Smooth muscle cell of trachea (primary cell): ENCODE measurements around the gene OR2T8. TPM values are rescaled to one million over a fixed set of nuclear protein-coding genes. Genes with fewer than 3 reads are reported as not detected.

Experiments
- total RNA-seq: library from RNA; depleted of rRNA; stranded (reverse); fragments of >200 nt; gene quantifications from 2 replicates; pipeline ENCODE4 v1.2.1, GENCODE V29; 2014

The OR2T8 gene, protein sequence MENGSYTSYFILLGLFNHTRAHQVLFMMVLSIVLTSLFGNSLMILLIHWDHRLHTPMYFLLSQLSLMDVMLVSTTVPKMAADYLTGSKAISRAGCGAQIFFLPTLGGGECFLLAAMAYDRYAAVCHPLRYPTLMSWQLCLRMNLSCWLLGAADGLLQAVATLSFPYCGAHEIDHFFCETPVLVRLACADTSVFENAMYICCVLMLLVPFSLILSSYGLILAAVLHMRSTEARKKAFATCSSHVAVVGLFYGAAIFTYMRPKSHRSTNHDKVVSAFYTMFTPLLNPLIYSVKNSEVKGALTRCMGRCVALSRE
- total RNA-seq, result not detected in 2 replicates

GRCh38 chr1:247919952-247920351, at the start of gene OR2T8:
Gene OR2T8 (plus strand): TSS chr1:247920252. CDS start chr1:247921018, 766 bp downstream.

DNA sequence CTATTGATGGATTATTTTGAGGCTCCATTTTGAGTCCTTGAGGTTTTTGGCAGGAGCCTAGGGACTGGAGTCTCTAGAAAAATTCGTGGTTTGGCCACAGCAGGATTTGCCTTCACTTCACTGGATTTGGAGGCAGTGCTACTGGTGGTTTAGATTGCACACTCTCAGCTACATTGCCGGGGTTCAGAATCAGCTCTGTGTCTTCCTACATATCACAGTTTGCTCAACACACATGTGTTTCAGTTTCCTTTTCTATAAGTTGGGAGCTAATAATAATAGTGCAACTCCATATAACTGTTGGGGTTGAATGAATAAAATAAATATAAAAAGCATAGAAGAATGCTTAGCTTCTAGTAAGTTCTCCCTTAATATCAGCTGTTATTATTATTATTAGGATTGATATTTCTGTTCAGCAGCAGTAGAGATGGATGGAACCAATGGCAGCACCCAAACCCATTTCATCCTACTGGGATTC, 24.9 kb upstream of the OR2T8 start, which contains the start of gene OR2W3:
Gene OR2W3, plus strand, starts transcription at position 425 of the 475 bp plus-strand sequence. Its CDS starts 0 bp downstream, at position 425.

DNA sequence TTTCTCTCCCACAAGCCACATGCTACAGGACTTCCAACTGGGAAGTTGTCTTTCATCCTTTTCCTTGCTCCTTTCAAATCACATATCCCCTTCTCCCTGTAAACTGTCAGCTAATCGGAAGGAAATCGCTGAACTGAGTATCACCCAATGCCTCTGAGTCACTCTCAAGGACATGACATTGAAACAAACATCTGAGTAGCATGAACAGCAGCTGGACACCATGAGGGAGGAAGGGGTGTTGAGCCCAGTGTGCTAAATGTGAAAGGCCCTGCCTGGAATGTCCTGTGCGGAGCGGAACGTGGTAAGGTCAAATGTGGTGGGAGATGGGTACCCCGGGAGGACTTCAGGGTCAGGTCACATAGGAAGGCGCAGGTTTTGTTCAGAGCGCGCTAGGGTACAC, 4.8 kb downstream of the OR2T8 start, which contains the start of gene OR2AJ1:
Gene OR2AJ1, plus strand, starts transcription at position 22 of the 400 bp plus-strand sequence. CDS start 8,880 bp downstream, outside the sequence.

DNA sequence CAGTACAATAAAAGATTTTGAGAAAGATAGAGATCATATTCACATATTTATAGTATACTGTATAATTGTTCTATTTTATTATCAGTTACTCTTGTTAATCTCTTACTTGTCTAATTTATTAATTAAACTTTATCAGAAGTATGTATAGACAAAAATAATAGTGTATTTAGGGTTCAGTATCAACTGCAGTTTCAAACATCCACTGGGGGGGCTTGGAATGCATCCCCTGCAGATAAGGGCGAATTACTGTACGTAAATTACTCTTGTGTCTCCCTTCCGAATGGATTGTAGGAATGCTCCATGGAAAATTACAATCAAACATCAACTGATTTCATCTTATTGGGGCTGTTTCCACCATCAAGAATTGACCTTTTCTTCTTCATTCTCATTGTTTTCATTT, 28.5 kb downstream of the OR2T8 start, which contains the start of gene OR2L8:
Gene OR2L8, plus strand, starts transcription at position 301 of the 400 bp plus-strand sequence. Its CDS starts 0 bp downstream, at position 301.

GRCh38 chr1:247964933-247965332, 44.9 kb downstream of the OR2T8 start, which contains the start of gene OR2AK2:
Gene OR2AK2 (plus strand): TSS chr1:247965233. CDS start chr1:247965377, 144 bp downstream.

Other genes with a start within 250 kb of the OR2T8 start
- not detected in 2 replicates for gene OR13G1, start 240.5 kb upstream of the OR2T8 start, total RNA-seq
- not detected in 2 replicates for gene OR6F1, start 203.6 kb upstream of the OR2T8 start, total RNA-seq
- gene OR14K1, start 181.6 kb upstream of the OR2T8 start, total RNA-seq, result not detected in 2 replicates
- not detected in 2 replicates for gene OR14A2, start 172.1 kb upstream of the OR2T8 start, total RNA-seq
- not detected in 2 replicates for gene OR1C1, start 159.7 kb upstream of the OR2T8 start, total RNA-seq
- gene OR14A16, start 96.1 kb upstream of the OR2T8 start, total RNA-seq, result not detected in 2 replicates
- gene OR11L1, start 78.4 kb upstream of the OR2T8 start, total RNA-seq, result not detected in 2 replicates
- gene TRIM58, start 63.1 kb upstream of the OR2T8 start, total RNA-seq, result under 0.01 TPM in 1 of 2 replicates, not detected in the other
- not detected in 2 replicates for gene OR2W3, start 24.7 kb upstream of the OR2T8 start, total RNA-seq
- not detected in 2 replicates for gene OR2AJ1, start 4.6 kb downstream of the OR2T8 start, total RNA-seq
- gene OR2L8, start 28.6 kb downstream of the OR2T8 start, total RNA-seq, result not detected in 2 replicates
- gene OR2AK2, start 45.0 kb downstream of the OR2T8 start, total RNA-seq, result not detected in 2 replicates
- not detected in 2 replicates for gene OR2L5, start 93.4 kb downstream of the OR2T8 start, total RNA-seq
- under 0.01 TPM in 1 of 2 replicates, not detected in the other for gene OR2L2, start 109.8 kb downstream of the OR2T8 start, total RNA-seq
- gene OR2L3, start 126.6 kb downstream of the OR2T8 start, total RNA-seq, result not detected in 2 replicates
- gene OR2L13, start 174.9 kb downstream of the OR2T8 start, total RNA-seq, result not detected in 2 replicates
- gene OR2M5, start 224.9 kb downstream of the OR2T8 start, total RNA-seq, result not detected in 2 replicates